ENCODE data around the gene ASB18. TPM values are rescaled to one million over a fixed set of nuclear protein-coding genes. Genes with fewer than 3 reads are reported as not detected.

ASB18 gene
- total and polyA plus RNA-seq, 2 of the 4 experiments (the other 2 are of a cell fraction) = not detected

GRCh38 chr2:236291476-236291875 is 27.3 kb upstream of the ASB18 start:
- no peak overlapping the region for H2AK5ac ChIP-seq (ENCODE audit: low read depth, low read length)
- intact Hi-C loops (cut with micrococcal nuclease) (no loop called here), in situ Hi-C loops (cut with MboI; ENCODE audit: low sequenced_read_pairs) (no loop called here), dilution Hi-C loops (cut with HindIII; ENCODE audit: low sequenced_read_pairs, unreplicated experiment) (no loop called here)
- H2AFZ ChIP-seq (replicated peaks; ENCODE audit: low read length, poor library complexity) = no peak overlapping the region
- H4K91ac ChIP-seq (ENCODE audit: insufficient read depth, low read depth, low read length) = no peak overlapping the region
- H3K23ac ChIP-seq (ENCODE audit: low read depth, low read length) = no peak overlapping the region
- TF ChIP-seq MXI1 (IDR thresholded peaks at IDR 0.05; ENCODE audit: borderline replicate concordance, low read depth, low read length) (no peak), SMC3 (IDR thresholded peaks at IDR 0.05; ENCODE audit: low read depth, low read length) (no peak), ELK1 (IDR thresholded peaks at IDR 0.05; ENCODE audit: borderline replicate concordance, low read depth, low read length) (no peak), MAZ (IDR thresholded peaks at IDR 0.05; ENCODE audit: borderline replicate concordance, low read depth, low read length) (no peak), CHD1 (IDR thresholded peaks at IDR 0.05; ENCODE audit: low read depth, low read length) (no peak), POLR2A (IDR thresholded peaks at IDR 0.05; ENCODE audit: low read depth, low read length) (no peak), BHLHE40 (IDR thresholded peaks at IDR 0.05; ENCODE audit: low read depth, low read length) (no peak), USF2 (IDR thresholded peaks at IDR 0.05; ENCODE audit: low read depth, low read length) (no peak), FOS (IDR thresholded peaks at IDR 0.05; ENCODE audit: low read depth, low read length) (no peak), RAD21 (IDR thresholded peaks at IDR 0.05; ENCODE audit: low read length) (no peak), MAFK (IDR thresholded peaks at IDR 0.05; ENCODE audit: low read depth, low read length) (no peak), CEBPB (IDR thresholded peaks at IDR 0.05; ENCODE audit: low read depth, low read length) (no peak)
- no peak overlapping the region for H3K56ac ChIP-seq (ENCODE audit: extremely low read depth, insufficient read depth, low read length)
- H3K4me1 ChIP-seq (ENCODE audit: control insufficient read depth, insufficient read depth, low read length) = no peaks in the 10 kb centered on the region
- no peak overlapping the region for H2BK15ac ChIP-seq (ENCODE audit: low read depth, low read length)
- no peak overlapping the region for H3K14ac ChIP-seq (replicated peaks; ENCODE audit: low read depth, low read length)
- H3K27ac ChIP-seq (ENCODE audit: insufficient read depth, low read length) = no peak overlapping the region
- H3K9me1 ChIP-seq (ENCODE audit: insufficient read depth, low read length) = no peaks in the 10 kb centered on the region
- no peaks in the 10 kb centered on the region for H3K36me3 ChIP-seq (ENCODE audit: control insufficient read depth, insufficient read depth, low read length)
- no peak overlapping the region for H3K9ac ChIP-seq (ENCODE audit: low read depth, low read length)
- no peak overlapping the region for H3K18ac ChIP-seq (ENCODE audit: low read depth, low read length)
- no peaks in the 10 kb centered on the region for H3K79me1 ChIP-seq (ENCODE audit: low read depth in 1 of 2, low read length in 2 of 2)
- H3K4me3 ChIP-seq (ENCODE audit: insufficient read depth, low read depth, low read length) = no peak overlapping the region
- H3K9me3 ChIP-seq (ENCODE audit: control insufficient read depth, insufficient read depth, low read length) = no peaks in the 10 kb centered on the region
- DNase-seq (no peak), ATAC-seq (ENCODE audit: low read depth) (no peak)
- no peak overlapping the region for H2BK20ac ChIP-seq (ENCODE audit: low read depth, low read length)
- no peak overlapping the region for H3K4me2 ChIP-seq (ENCODE audit: low read depth, low read length)
- H4K5ac ChIP-seq (ENCODE audit: low read depth, low read length) = no peak overlapping the region
- no peak overlapping the region for H3K4ac ChIP-seq (ENCODE audit: low read depth, low read length)
- no peaks in the 10 kb centered on the region; the same call in 1 of the 2 replicates for H3K27me3 ChIP-seq (ENCODE audit: control insufficient read depth, insufficient read depth, low read length)
- CTCF ChIA-PET = no interaction called here
- no peaks in the 10 kb centered on the region for H4K20me1 ChIP-seq (ENCODE audit: insufficient read depth, low read length)
- H2AK9ac ChIP-seq (replicated peaks; ENCODE audit: low read depth, low read length, poor library complexity) = no peak overlapping the region
- H4K8ac ChIP-seq (ENCODE audit: low read depth in 2 of 2, low read length in 2 of 2) = no peak overlapping the region
- BruUV-seq (replicated peaks) = no TSS peak
- POLR2A ChIA-PET (ENCODE audit: unreplicated experiment) = no interaction called here
- H2BK5ac ChIP-seq (ENCODE audit: low read depth, low read length, poor library complexity, severe bottlenecking) = no peak overlapping the region
- H2BK120ac ChIP-seq (ENCODE audit: low read depth, low read length) = no peak overlapping the region
